IMR-90 (cell line): ENCODE measurements around the gene RNF123.

Experiments used
- CEBPB ChIP-seq: IDR thresholded peaks from 2 replicates; pipeline ENCODE4 v1.6.1; 2012; ENCODE audit warnings: low read depth, low read length, improper control_type of control experiment
- CHD1 ChIP-seq: IDR thresholded peaks from 2 replicates; pipeline ENCODE4 v1.6.1; 2012; ENCODE audit warnings: low read depth, low read length, improper control_type of control experiment
- CTCF ChIP-seq: conservative IDR thresholded peaks from 2 replicates; pipeline ENCODE4 v1.5.1; 2012; ENCODE audit warnings: mild to moderate bottlenecking, low read depth, low read length, improper control_type of control experiment
- ELK1 ChIP-seq: fragments of 150-350 bp; IDR thresholded peaks from 2 replicates; pipeline ENCODE4 v1.6.1; 2016; ENCODE audit warnings: low read depth, mild to moderate bottlenecking, low read length, moderate library complexity, borderline replicate concordance
- FOS ChIP-seq: fragments of 150-350 bp; IDR thresholded peaks from 2 replicates; pipeline ENCODE4 v1.6.1; 2016; ENCODE audit warnings: low read depth, low read length
- MAZ ChIP-seq: IDR thresholded peaks from 2 replicates; pipeline ENCODE4 v1.6.1; 2012; ENCODE audit warnings: low read depth, mild to moderate bottlenecking, low read length, improper control_type of control experiment, moderate library complexity, borderline replicate concordance
- POLR2A ChIP-seq: IDR thresholded peaks from 2 replicates; pipeline ENCODE4 v1.6.1; 2012; ENCODE audit warnings: mild to moderate bottlenecking, low read depth, low read length
- RCOR1 ChIP-seq: IDR thresholded peaks from 2 replicates; pipeline ENCODE4 v1.6.1; 2012; ENCODE audit warnings: mild to moderate bottlenecking, low read length, improper control_type of control experiment; ENCODE audit not compliant: insufficient replicate concordance
- RFX5 ChIP-seq: IDR thresholded peaks from 2 replicates; pipeline ENCODE4 v1.8.0; 2012; ENCODE audit warnings: low read depth, mild to moderate bottlenecking, low read length, moderate library complexity

GRCh38 chr3:49642708-49643145 lies 46.6 kb upstream of the RNF123 start:
- TF ChIP-seq CTCF, result no peak
- TF ChIP-seq RCOR1, result no peak
- no peak for TF ChIP-seq CHD1
- no peak for TF ChIP-seq CEBPB
- TF ChIP-seq RFX5, result no peak
- no peak for TF ChIP-seq ELK1
- TF ChIP-seq MAZ, result no peak
- TF ChIP-seq POLR2A, result no peak
- TF ChIP-seq FOS, result no peak
